Amniotic epithelial cell (primary cell): ENCODE data around the gene BPGM.
"Not testable (repeated sequence)": the region's sequence is repeated elsewhere in the genome, so short reads cannot be mapped to it uniquely, and the experiment has no call there.

ENCODE experiments used
- DNase-seq: peaks from one replicate; pipeline ENCODE4 v3.0.0-alpha.2; 2010; ENCODE audit warnings: low read depth

BPGM gene

GRCh38 chr7:134665045-134665444 lies 18.4 kb downstream of the BPGM start:
- not testable (repeated sequence) for DNase-seq

- DNase-seq = no peak
Observed at GRCh38 chr7:134667899-134668298, 21.2 kb downstream of the BPGM start.

GRCh38 chr7:134669388-134669787 lies 22.7 kb downstream of the BPGM start:
- peak; percentile 45 for DNase-seq

GRCh38 chr7:134669845-134670373 lies 23.3 kb downstream of the BPGM start:
- peak; percentile 93 for DNase-seq

- DNase-seq = no peak
Observed at GRCh38 chr7:134671609-134672008, 25.0 kb downstream of the BPGM start.

GRCh38 chr7:134674424-134674823 lies 27.8 kb downstream of the BPGM start:
- no peak for DNase-seq

- DNase-seq = no peak
Observed at GRCh38 chr7:134676743-134677142, 30.1 kb downstream of the BPGM start.

GRCh38 chr7:134678115-134678514 lies 31.5 kb downstream of the BPGM start:
- no peak for DNase-seq

GRCh38 chr7:134679006-134679405 lies 32.4 kb downstream of the BPGM start:
- DNase-seq = no peak

- no peak for DNase-seq
Observed at GRCh38 chr7:134684165-134684564, 37.5 kb downstream of the BPGM start.

GRCh38 chr7:134685250-134685649 lies 38.6 kb downstream of the BPGM start:
- peak; percentile 73 for DNase-seq

- peak; percentile 42 for DNase-seq
Observed at GRCh38 chr7:134686786-134687185, 40.1 kb downstream of the BPGM start.

- DNase-seq = not testable (repeated sequence)
Observed at GRCh38 chr7:134689550-134689949, 42.9 kb downstream of the BPGM start.

- peak; percentile 69 for DNase-seq
Observed at GRCh38 chr7:134690016-134690415, 43.4 kb downstream of the BPGM start.

- DNase-seq = peak; percentile 66
Observed at GRCh38 chr7:134690614-134691504, 44.2 kb downstream of the BPGM start.

- peak; percentile 85 for DNase-seq
Observed at GRCh38 chr7:134691546-134692343, 45.1 kb downstream of the BPGM start.

- peak; percentile 90 for DNase-seq
Observed at GRCh38 chr7:134692344-134692705, 45.7 kb downstream of the BPGM start.

GRCh38 chr7:134693256-134693655 lies 46.6 kb downstream of the BPGM start:
- DNase-seq = peak; percentile 94

GRCh38 chr7:134694299-134694698 lies 47.6 kb downstream of the BPGM start:
- no peak for DNase-seq

- DNase-seq = no peak
Observed at GRCh38 chr7:134694767-134695166, 48.1 kb downstream of the BPGM start.

- no peak for DNase-seq
Observed at GRCh38 chr7:134695321-134695860, 48.7 kb downstream of the BPGM start.

- DNase-seq = no peak
Observed at GRCh38 chr7:134696261-134696660, 49.6 kb downstream of the BPGM start.
